HCT116 (cell line): ENCODE measurements around the gene OLFML2B. TPM values are rescaled to one million over a fixed set of nuclear protein-coding genes. Genes with fewer than 3 reads are reported as not detected.

Source experiments
- ATAC-seq: fragments of 200-7000 bp; cut with Tn5 transposase; 2 replicates; pipeline ENCODE4 v1.9.1; 2020; ENCODE audit warnings: mild to moderate bottlenecking, moderate library complexity
- BruUV-seq: library from RNA; stranded (reverse); fragments of 400-500 nt; replicated peaks from 2 replicates; lab custom pipeline; 2021; lab: Mats Ljungman, UMichigan
- CTCF ChIA-PET: fragments of 300-600 bp; sonication (Branson Sonifier 250); formaldehyde crosslinking; loops from one replicate; lab custom pipeline; 2021; ENCODE audit warnings: antibody characterized with exemption; lab: Charles Lee
- POLR2A ChIA-PET: fragments of 300-600, 350-600 bp; sonication (Branson Sonifier 250); formaldehyde crosslinking; loops from one replicate; lab custom pipeline; 2021; ENCODE audit warnings: antibody characterized with exemption; lab: Charles Lee
- RAD21 ChIA-PET, 2 experiments: fragments of 300-600 bp; sonication (Branson Sonifier 250); formaldehyde crosslinking; loops; one replicate each; lab custom pipeline; 2023; ENCODE audit warnings: low total read pairs in 2 of 2; ENCODE audit not compliant: uncharacterized antibody in 2 of 2, unreplicated experiment in 2 of 2, low non-redundant PET in 1 of 2; lab: Charles Lee
- DNase-seq: peaks from one replicate; pipeline ENCODE4 v3.0.0-alpha.2; 2010; ENCODE audit warnings: low read depth, low spot score
- H2AFZ ChIP-seq: fragments of 200-600 bp; shearing (Covaris generic), sonication (generic); 2 replicates; pipeline ENCODE4 v1.6.1; 2017; ENCODE audit warnings: low read depth, mixed run types, mixed read lengths, antibody characterized with exemption, low read length; ENCODE audit not compliant: poor library complexity, severe bottlenecking
- H3K27ac ChIP-seq: 2 replicates; pipeline ENCODE4 v1.5.1; 2012; ENCODE audit warnings: low read depth, low read length
- H3K27me3 ChIP-seq: fragments of 200-600 bp; sonication (generic); 2 replicates; pipeline ENCODE4 v1.6.1; 2016; ENCODE audit warnings: mixed run types, low read length, mixed read lengths; ENCODE audit not compliant: insufficient read depth
- H3K36me3 ChIP-seq, 2 experiments: fragments of 200-500 bp in 1 of 2; fragments of 200-600 bp in 1 of 2; sonication (Bioruptor generic) in 1 of 2; sonication (generic) in 1 of 2; 2 replicates each; pipeline versions ENCODE4 v1.5.1 to v1.6.1; 2014 to 2016; ENCODE audit warnings: low read length in 2 of 2, inconsistent platforms in 1 of 2, mixed read lengths in 1 of 2, mixed run types in 1 of 2; ENCODE audit not compliant: insufficient read depth in 2 of 2, control insufficient read depth in 1 of 2
- H3K4me1 ChIP-seq, 2 experiments: fragments of 200-600 bp in 1 of 2; sonication (generic) in 1 of 2; 2 replicates each; pipeline versions ENCODE4 v1.5.1 to v1.6.1; 2012 to 2017; ENCODE audit warnings: low read length in 2 of 2, inconsistent platforms in 1 of 2, mild to moderate bottlenecking in 1 of 2, mixed read lengths in 1 of 2, mixed run types in 1 of 2, moderate library complexity in 1 of 2; ENCODE audit not compliant: insufficient read depth in 2 of 2, control insufficient read depth in 1 of 2
- H3K4me2 ChIP-seq: fragments of 200-600 bp; sonication (generic); 2 replicates; pipeline ENCODE4 v1.6.1; 2017; ENCODE audit warnings: mixed run types, low read length, mixed read lengths
- H3K4me3 ChIP-seq, 2 experiments: fragments of 200-600 bp in 1 of 2; sonication (generic) in 1 of 2; replicated peaks in 1 of 2; 2 replicates each; pipeline ENCODE4 v1.5.1; 2011 to 2016; ENCODE audit warnings: low read length in 2 of 2, control low read depth in 1 of 2, low read depth in 1 of 2, mild to moderate bottlenecking in 1 of 2, mixed read lengths in 1 of 2, mixed run types in 1 of 2
- H3K79me2 ChIP-seq: fragments of 200-600 bp; sonication (generic); 2 replicates; pipeline ENCODE4 v1.6.1; 2017; ENCODE audit warnings: mild to moderate bottlenecking, mixed run types, low read length, moderate library complexity, mixed read lengths; ENCODE audit not compliant: insufficient read depth
- H3K9ac ChIP-seq: fragments of 200-600 bp; sonication (generic); 2 replicates; pipeline ENCODE4 v1.6.1; 2016; ENCODE audit warnings: low read length, mixed read lengths
- H3K9me2 ChIP-seq: fragments of 200-600 bp; sonication (generic), shearing (Covaris generic); 2 replicates; pipeline ENCODE4 v1.6.1; 2017; ENCODE audit warnings: mixed run types, mild to moderate bottlenecking, moderate library complexity; ENCODE audit not compliant: insufficient read depth
- H3K9me3 ChIP-seq, 2 experiments: fragments of 200-500 bp in 1 of 2; fragments of 200-600 bp in 1 of 2; sonication (Bioruptor generic) in 1 of 2; sonication (generic) in 1 of 2; 2 replicates each; pipeline ENCODE4 v1.6.1; 2014 to 2017; ENCODE audit warnings: low read length in 2 of 2, mixed read lengths in 2 of 2, inconsistent platforms in 1 of 2, low read depth in 1 of 2, mild to moderate bottlenecking in 1 of 2, mixed run types in 1 of 2, moderate library complexity in 1 of 2; ENCODE audit not compliant: control insufficient read depth in 1 of 2, insufficient read depth in 1 of 2
- H4K20me1 ChIP-seq: fragments of 200-600 bp; sonication (generic), shearing (Covaris generic); 2 replicates; pipeline ENCODE4 v1.6.1; 2017; ENCODE audit warnings: mixed run types, mild to moderate bottlenecking, moderate library complexity; ENCODE audit not compliant: insufficient read depth
- ATF3 ChIP-seq: IDR thresholded peaks from 2 replicates; pipeline ENCODE4 v1.6.1; 2012
- CBX3 ChIP-seq: IDR thresholded peaks from 2 replicates; pipeline ENCODE4 v1.6.1; 2012; ENCODE audit warnings: low read depth
- CEBPB ChIP-seq: IDR thresholded peaks from 2 replicates; pipeline ENCODE4 v1.6.1; 2012; ENCODE audit warnings: low read depth
- ELF1 ChIP-seq: IDR thresholded peaks from 2 replicates; pipeline ENCODE4 v1.6.1; 2012; ENCODE audit warnings: low read depth, borderline replicate concordance
- JUND ChIP-seq: IDR thresholded peaks from 2 replicates; pipeline ENCODE4 v1.6.1; 2012
- POLR2AphosphoS5 ChIP-seq: IDR thresholded peaks from 2 replicates; pipeline ENCODE4 v1.6.1; 2011; ENCODE audit warnings: mild to moderate bottlenecking, low read depth, low read length, moderate library complexity
- RAD21 ChIP-seq: IDR thresholded peaks from 2 replicates; pipeline ENCODE4 v1.6.1; 2012; ENCODE audit warnings: low read depth, mild to moderate bottlenecking
- REST ChIP-seq: IDR thresholded peaks from 2 replicates; pipeline ENCODE4 v1.6.1; 2012; ENCODE audit warnings: low read depth
- SIN3A ChIP-seq: IDR thresholded peaks from 2 replicates; pipeline ENCODE4 v1.6.1; 2012; ENCODE audit warnings: low read depth
- SP1 ChIP-seq: IDR thresholded peaks from 2 replicates; pipeline ENCODE4 v1.6.1; 2012; ENCODE audit warnings: low read depth
- SRF ChIP-seq: IDR thresholded peaks from 2 replicates; pipeline ENCODE4 v1.6.1; 2012; ENCODE audit warnings: low read depth
- TCF7L2 ChIP-seq: IDR thresholded peaks from 2 replicates; pipeline ENCODE4 v1.7.0; 2011; ENCODE audit warnings: borderline replicate concordance, inconsistent platforms; ENCODE audit not compliant: insufficient read depth, insufficient read length; ENCODE audit errors: extremely low read depth
- intact Hi-C: fragments of 100-400 bp; cut with micrococcal nuclease; formaldehyde crosslinking; loops from 2 replicates; pipeline ENCODE4 v1.10.0; 2022
- total RNA-seq: library from RNA; stranded (reverse); gene quantifications from one replicate; pipeline ENCODE4 v1.2.1, GENCODE V29; 2021; ENCODE audit not compliant: unreplicated experiment
- TF ChIP-seq, protein P1 (sequence below): IDR thresholded peaks from 2 replicates; pipeline ENCODE4 v1.6.1; 2012
- TF ChIP-seq, protein P2 (sequence below): IDR thresholded peaks from 2 replicates; pipeline ENCODE4 v1.6.1; 2011; ENCODE audit warnings: mild to moderate bottlenecking, low read length, moderate library complexity; ENCODE audit not compliant: insufficient replicate concordance; ENCODE audit errors: extremely low read depth

OLFML2B gene
- total RNA-seq, 1 experiment from 2014 or later = 1.3 TPM

DNA sequence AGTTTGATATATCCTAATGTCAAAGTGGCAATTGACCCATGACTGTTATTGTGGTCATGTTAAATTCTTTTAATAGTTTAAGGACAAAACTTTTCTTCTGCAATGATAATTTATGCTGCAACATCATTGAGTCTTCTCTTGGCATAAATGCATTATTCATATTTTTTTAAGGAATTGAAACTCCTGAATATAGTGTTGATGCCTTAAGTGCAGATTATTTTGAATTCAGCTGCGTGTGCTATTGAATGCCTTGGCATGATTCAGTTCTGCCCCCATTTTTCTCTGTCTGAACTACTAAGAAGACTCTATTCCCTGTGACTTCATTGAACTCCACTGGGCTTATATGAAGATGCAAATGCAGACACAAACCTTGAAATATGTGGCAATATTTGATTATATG, 23.3 kb upstream of the OLFML2B start:
- no peaks in the 10 kb centered on the region for H3K9me3 ChIP-seq
- H3K9ac ChIP-seq = no peak overlapping the region
- no peak for DNase-seq
- H3K9me2 ChIP-seq = no peaks in the 10 kb centered on the region
- H3K4me3 ChIP-seq = no peak overlapping the region
- no peak overlapping the region for H3K4me2 ChIP-seq
- BruUV-seq = no TSS peak
- no peaks in the 10 kb centered on the region for H3K27me3 ChIP-seq
- ATAC-seq = no peak
- TF ChIP-seq POLR2AphosphoS5 (no peak), JUND (no peak), REST (no peak), ATF3 (no peak), TCF7L2 (no peak)
- ChIA-PET CTCF (no interaction called here), POLR2A (no interaction called here), RAD21 (no interaction called here)
- no peaks in the 10 kb centered on the region for H4K20me1 ChIP-seq
- H3K36me3 ChIP-seq = no peaks in the 10 kb centered on the region
- H3K4me1 ChIP-seq = no peaks in the 10 kb centered on the region
- H3K27ac ChIP-seq = no peak overlapping the region
- no peak overlapping the region for H2AFZ ChIP-seq
- no peaks in the 10 kb centered on the region for H3K79me2 ChIP-seq
- intact Hi-C loops = no loop called here

DNA sequence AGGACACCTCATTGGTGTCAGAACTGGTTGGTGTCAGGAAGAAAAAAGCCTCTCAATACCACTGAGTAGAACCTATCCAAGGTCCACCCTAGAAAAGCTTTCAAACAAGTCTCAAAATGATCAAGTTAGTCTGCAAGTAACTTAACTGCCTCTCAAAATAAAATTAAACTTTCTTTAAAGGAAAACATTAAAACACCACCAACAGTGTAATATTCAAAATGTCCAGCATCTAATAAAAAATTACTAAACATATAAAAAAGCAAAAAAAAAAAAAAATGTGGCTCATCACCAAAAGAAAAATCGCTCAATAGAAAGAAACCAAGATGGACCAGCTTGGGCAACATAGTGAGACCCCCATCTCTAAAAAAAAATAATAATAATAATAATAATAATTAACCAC, 18.7 kb upstream of the OLFML2B start:
- Histone ChIP-seq H3K9ac (no peak overlapping the region), H3K4me1 (peaks cover 0 to under 1% of the 10 kb centered on the region in 2 experiments; a peak in 1 of 4 replicates), H3K9me2 (no peaks in the 10 kb centered on the region), H4K20me1 (no peaks in the 10 kb centered on the region), H3K79me2 (no peaks in the 10 kb centered on the region), H2AFZ (no peak overlapping the region), H3K9me3 (no peaks in the 10 kb centered on the region), H3K36me3 (no peaks in the 10 kb centered on the region), H3K4me3 (no peak overlapping the region), H3K4me2 (no peak overlapping the region), H3K27ac (no peak overlapping the region), H3K27me3 (no peaks in the 10 kb centered on the region)
- BruUV-seq = no TSS peak
- DNase-seq (no peak), ATAC-seq (no peak)
- intact Hi-C loops = no loop called here
- CTCF ChIA-PET = interaction anchor here (0.8 kb wide), 1 partner anchor 9 kb away, joined by 3 read pairs; no protein-coding TSS in a partner anchor
- POLR2A ChIA-PET = no interaction called here
- RAD21 ChIA-PET = no interaction called here
- no peak for TF ChIP-seq TCF7L2
- TF ChIP-seq, protein P1, sequence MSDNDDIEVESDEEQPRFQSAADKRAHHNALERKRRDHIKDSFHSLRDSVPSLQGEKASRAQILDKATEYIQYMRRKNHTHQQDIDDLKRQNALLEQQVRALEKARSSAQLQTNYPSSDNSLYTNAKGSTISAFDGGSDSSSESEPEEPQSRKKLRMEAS = no peak
- no peak for TF ChIP-seq JUND
- no peak for TF ChIP-seq RAD21
- no peak for TF ChIP-seq SRF
- TF ChIP-seq CEBPB = no peak
- TF ChIP-seq, protein P2, sequence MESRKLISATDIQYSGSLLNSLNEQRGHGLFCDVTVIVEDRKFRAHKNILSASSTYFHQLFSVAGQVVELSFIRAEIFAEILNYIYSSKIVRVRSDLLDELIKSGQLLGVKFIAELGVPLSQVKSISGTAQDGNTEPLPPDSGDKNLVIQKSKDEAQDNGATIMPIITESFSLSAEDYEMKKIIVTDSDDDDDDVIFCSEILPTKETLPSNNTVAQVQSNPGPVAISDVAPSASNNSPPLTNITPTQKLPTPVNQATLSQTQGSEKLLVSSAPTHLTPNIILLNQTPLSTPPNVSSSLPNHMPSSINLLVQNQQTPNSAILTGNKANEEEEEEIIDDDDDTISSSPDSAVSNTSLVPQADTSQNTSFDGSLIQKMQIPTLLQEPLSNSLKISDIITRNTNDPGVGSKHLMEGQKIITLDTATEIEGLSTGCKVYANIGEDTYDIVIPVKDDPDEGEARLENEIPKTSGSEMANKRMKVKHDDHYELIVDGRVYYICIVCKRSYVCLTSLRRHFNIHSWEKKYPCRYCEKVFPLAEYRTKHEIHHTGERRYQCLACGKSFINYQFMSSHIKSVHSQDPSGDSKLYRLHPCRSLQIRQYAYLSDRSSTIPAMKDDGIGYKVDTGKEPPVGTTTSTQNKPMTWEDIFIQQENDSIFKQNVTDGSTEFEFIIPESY = no peak
- no peak for TF ChIP-seq ELF1
- TF ChIP-seq CBX3 = no peak
- no peak for TF ChIP-seq ATF3
- no peak for TF ChIP-seq SP1
- TF ChIP-seq SIN3A = no peak
